Fibroblast of lung (primary cell): ENCODE results near the gene CHD5. TPM values are rescaled to one million over a fixed set of nuclear protein-coding genes. Genes with fewer than 3 reads are reported as not detected.

Source experiments
- DNase-seq, 2 donors: peaks; one replicate each; pipeline versions ENCODE4 v3.0.0 to v3.0.0-alpha.2; 2010; ENCODE audit warnings: low read depth in 2 of 2
- H2AFZ ChIP-seq: 2 replicates; pipeline ENCODE4 v1.5.1; 2012; ENCODE audit warnings: low read length, control low read depth, inconsistent platforms
- H3K27ac ChIP-seq: 2 replicates; pipeline ENCODE4 v1.5.1; 2011; ENCODE audit warnings: low read length, control low read depth; ENCODE audit not compliant: insufficient read depth
- H3K27me3 ChIP-seq: 2 replicates; pipeline ENCODE4 v1.5.1; 2011; ENCODE audit warnings: mild to moderate bottlenecking, low read length; ENCODE audit not compliant: control insufficient read depth, insufficient read depth
- H3K36me3 ChIP-seq: 2 replicates; pipeline ENCODE4 v1.5.1; 2011; ENCODE audit warnings: low read length; ENCODE audit not compliant: control insufficient read depth, insufficient read depth
- H3K4me1 ChIP-seq: 2 replicates; pipeline ENCODE4 v1.5.1; 2011; ENCODE audit warnings: low read length; ENCODE audit not compliant: control insufficient read depth, insufficient read depth; ENCODE audit errors: extremely low read depth
- H3K4me2 ChIP-seq: 2 replicates; pipeline ENCODE4 v1.5.1; 2011; ENCODE audit warnings: low read length, control low read depth; ENCODE audit not compliant: insufficient read depth; ENCODE audit errors: extremely low read depth
- H3K4me3 ChIP-seq, 4 experiments: fragments of 200-600 bp in 1 of 4; sonication (generic) in 1 of 4; replicated peaks in 1 of 4; 2 replicates each; pipeline ENCODE4 v1.5.1; 2011 to 2016; ENCODE audit warnings: low read length in 4 of 4, low read depth in 3 of 4, mild to moderate bottlenecking in 3 of 4, control low read depth in 2 of 4, inconsistent platforms in 1 of 4, mixed read lengths in 1 of 4; ENCODE audit not compliant: insufficient read depth in 1 of 4; ENCODE audit errors: control extremely low read depth in 1 of 4
- H3K79me2 ChIP-seq: 2 replicates; pipeline ENCODE4 v1.5.1; 2012; ENCODE audit warnings: mild to moderate bottlenecking, low read length, inconsistent platforms; ENCODE audit not compliant: control insufficient read depth, insufficient read depth
- H3K9ac ChIP-seq: 2 replicates; pipeline ENCODE4 v1.5.1; 2011; ENCODE audit warnings: mild to moderate bottlenecking, low read length, control low read depth; ENCODE audit not compliant: insufficient read depth
- H3K9me3 ChIP-seq: 2 replicates; pipeline ENCODE4 v1.5.1; 2012; ENCODE audit warnings: low read depth, low read length; ENCODE audit not compliant: control insufficient read depth, insufficient read depth
- H4K20me1 ChIP-seq: 2 replicates; pipeline ENCODE4 v1.5.1; 2011; ENCODE audit warnings: low read length; ENCODE audit not compliant: control insufficient read depth, insufficient read depth; ENCODE audit errors: extremely low read depth
- EZH2 ChIP-seq: IDR thresholded peaks from 2 replicates; pipeline ENCODE4 v1.5.1; 2012; ENCODE audit warnings: low read length, control low read depth, mild to moderate bottlenecking; ENCODE audit errors: missing control alignments
- polyA plus RNA-seq, 2 donors: library from polyadenylated mRNA; depleted of rRNA in 1 of 2; stranded (reverse) in 1 of 2; unstranded in 1 of 2; fragments of >200 nt; gene quantifications; 2 replicates each; pipeline ENCODE4 v1.2.1, GENCODE V29; 2011 to 2012; ENCODE audit warnings: missing spikeins in 1 of 2
- total RNA-seq: library from RNA; depleted of rRNA; stranded (reverse); fragments of >200 nt; gene quantifications from 2 replicates; pipeline ENCODE4 v1.2.1, GENCODE V29; 2014
- TF ChIP-seq, protein P1 (sequence below), 2 donors: IDR thresholded peaks in 1 of 2; conservative IDR thresholded peaks in 1 of 2; 1 replicate in 1 of 2; 2 replicates in 1 of 2; pipeline ENCODE4 v1.5.1; 2011 to 2012; ENCODE audit warnings: low read length in 2 of 2, control low read depth in 1 of 2, inconsistent platforms in 1 of 2, low read depth in 1 of 2, mild to moderate bottlenecking in 1 of 2

Gene CHD5
- total and polyA plus RNA-seq, 2 donors (not counting 1 experiment from before 2014, with no cell fraction given): under 0.01 to 0.01 TPM

DNA sequence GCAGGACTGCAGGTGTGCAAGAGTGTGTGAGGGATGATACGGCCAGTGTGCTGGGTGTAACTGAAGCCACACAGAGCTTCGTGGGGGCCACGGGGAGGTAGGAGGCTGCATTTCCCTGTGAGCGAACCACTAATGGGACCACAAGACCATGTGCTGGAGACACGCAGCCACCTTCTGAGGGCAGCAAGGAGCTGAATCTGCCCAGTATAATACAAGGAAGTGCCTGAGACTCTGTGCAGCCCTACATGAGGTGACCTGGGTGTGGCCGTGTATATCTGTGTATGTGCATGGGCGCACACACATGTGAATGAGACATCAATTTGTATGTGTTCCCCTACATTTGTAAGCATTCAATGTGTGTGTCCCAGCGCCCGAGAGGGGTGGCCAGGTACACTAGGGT, 50.8 kb downstream of the CHD5 start:
- H3K27me3 ChIP-seq: no peaks in the 10 kb centered on the region
- no peaks in the 10 kb centered on the region for H3K79me2 ChIP-seq
- no peak overlapping the region for H2AFZ ChIP-seq
- H4K20me1 ChIP-seq: no peaks in the 10 kb centered on the region
- H3K9ac ChIP-seq: no peak overlapping the region
- H3K9me3 ChIP-seq: no peaks in the 10 kb centered on the region
- no peak overlapping the region for H3K4me3 ChIP-seq
- H3K4me2 ChIP-seq: no peak overlapping the region
- no peak overlapping the region for H3K27ac ChIP-seq
- no peaks in the 10 kb centered on the region for H3K36me3 ChIP-seq
- TF ChIP-seq, protein P1, sequence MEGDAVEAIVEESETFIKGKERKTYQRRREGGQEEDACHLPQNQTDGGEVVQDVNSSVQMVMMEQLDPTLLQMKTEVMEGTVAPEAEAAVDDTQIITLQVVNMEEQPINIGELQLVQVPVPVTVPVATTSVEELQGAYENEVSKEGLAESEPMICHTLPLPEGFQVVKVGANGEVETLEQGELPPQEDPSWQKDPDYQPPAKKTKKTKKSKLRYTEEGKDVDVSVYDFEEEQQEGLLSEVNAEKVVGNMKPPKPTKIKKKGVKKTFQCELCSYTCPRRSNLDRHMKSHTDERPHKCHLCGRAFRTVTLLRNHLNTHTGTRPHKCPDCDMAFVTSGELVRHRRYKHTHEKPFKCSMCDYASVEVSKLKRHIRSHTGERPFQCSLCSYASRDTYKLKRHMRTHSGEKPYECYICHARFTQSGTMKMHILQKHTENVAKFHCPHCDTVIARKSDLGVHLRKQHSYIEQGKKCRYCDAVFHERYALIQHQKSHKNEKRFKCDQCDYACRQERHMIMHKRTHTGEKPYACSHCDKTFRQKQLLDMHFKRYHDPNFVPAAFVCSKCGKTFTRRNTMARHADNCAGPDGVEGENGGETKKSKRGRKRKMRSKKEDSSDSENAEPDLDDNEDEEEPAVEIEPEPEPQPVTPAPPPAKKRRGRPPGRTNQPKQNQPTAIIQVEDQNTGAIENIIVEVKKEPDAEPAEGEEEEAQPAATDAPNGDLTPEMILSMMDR (conservative IDR thresholded peaks at IDR 0.05 in 1 of 2, IDR thresholded peaks at IDR 0.05 in 1 of 2; ENCODE audit: low read depth in 1 of 2, low read length in 2 of 2): no peak
- DNase-seq: no peak
- no peaks in the 10 kb centered on the region for H3K4me1 ChIP-seq

DNA sequence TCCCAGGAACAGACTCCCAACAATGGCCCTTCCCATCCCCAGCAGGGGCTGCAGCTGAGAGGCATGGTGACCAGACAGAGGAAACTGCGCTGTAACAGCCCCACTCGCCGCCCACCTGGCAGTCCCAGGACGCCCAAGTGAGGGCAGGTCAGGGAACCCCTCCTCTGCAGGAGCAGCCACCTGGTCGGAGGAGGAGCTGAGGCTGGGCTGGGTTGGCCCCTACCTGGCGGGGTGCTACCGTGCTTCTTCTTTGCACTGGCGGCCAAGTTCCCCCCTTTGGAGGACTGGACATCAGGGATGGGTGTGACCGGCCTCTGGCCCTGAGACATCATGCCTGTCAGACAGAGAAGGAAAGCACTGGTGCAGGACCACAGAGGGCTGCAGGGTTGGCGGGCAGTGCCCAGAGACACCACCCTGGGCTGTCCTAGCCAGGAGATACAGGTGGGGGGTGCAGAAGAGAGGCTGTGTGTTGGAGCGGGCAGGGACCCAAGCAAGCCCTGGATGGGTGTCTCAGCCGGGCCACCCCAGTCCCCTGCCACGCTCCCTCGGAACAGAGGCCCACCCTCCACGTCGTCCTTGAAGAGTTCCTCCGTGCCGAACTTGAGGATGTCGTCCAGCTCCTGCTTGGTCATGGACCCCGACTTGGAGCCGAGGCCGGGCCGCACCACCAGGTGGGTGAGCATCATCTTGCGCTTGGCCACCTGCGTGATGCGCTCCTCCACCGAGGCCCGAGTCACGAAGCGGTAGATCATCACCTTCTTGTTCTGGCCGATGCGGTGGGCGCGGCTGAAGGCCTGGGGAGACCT, 51.6 kb downstream of the CHD5 start:
- Histone ChIP-seq H2AFZ (no peak overlapping the region), H3K36me3 (no peaks in the 10 kb centered on the region), H3K27me3 (no peaks in the 10 kb centered on the region), H3K27ac (no peak overlapping the region), H3K4me1 (no peaks in the 10 kb centered on the region), H3K4me3 (no peak overlapping the region), H3K9me3 (no peaks in the 10 kb centered on the region), H3K79me2 (no peaks in the 10 kb centered on the region), H4K20me1 (no peaks in the 10 kb centered on the region), H3K4me2 (no peak overlapping the region), H3K9ac (no peak overlapping the region)
- TF ChIP-seq EZH2: no peak
- TF ChIP-seq, protein P1 (conservative IDR thresholded peaks at IDR 0.05 in 1 of 2, IDR thresholded peaks at IDR 0.05 in 1 of 2; ENCODE audit: low read depth in 1 of 2, low read length in 2 of 2): no peak
- DNase-seq: no peak

DNA sequence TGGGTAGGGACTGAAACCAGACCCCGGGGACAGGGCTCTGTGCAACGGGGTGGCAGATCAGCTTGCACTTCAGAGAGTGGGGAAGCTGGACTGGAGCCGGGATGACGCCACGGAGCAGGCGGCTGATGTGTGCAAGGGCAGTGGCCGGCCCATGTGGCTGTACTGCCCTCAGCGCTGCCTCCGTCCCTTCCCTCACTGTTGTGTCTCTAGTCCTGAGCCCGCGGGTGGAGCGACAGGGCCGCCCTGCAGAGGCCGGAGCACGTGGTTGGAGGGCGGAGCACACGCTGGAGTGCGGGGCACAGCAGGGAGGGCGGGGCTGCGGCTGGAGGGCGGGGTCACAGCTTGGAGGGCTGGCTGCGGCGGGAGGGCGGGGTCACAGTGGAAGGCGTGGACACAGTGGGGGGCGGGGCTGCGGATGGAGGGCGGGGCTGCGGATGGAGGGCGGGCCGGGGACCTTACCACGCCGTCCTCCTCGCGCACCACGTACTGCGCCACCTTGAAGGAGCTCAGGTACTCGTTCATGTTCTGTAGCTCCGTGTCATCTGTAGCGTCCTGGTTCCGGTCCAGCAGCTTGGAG, 52.4 kb downstream of the CHD5 start:
- Histone ChIP-seq H3K27ac (no peak overlapping the region), H3K4me3 (no peak overlapping the region), H3K9me3 (no peaks in the 10 kb centered on the region), H2AFZ (no peak overlapping the region), H3K9ac (no peak overlapping the region), H3K36me3 (no peaks in the 10 kb centered on the region), H4K20me1 (no peaks in the 10 kb centered on the region), H3K4me2 (no peak overlapping the region), H3K27me3 (no peaks in the 10 kb centered on the region), H3K4me1 (no peaks in the 10 kb centered on the region), H3K79me2 (no peaks in the 10 kb centered on the region)
- no peak for TF ChIP-seq EZH2
- TF ChIP-seq, protein P1 (conservative IDR thresholded peaks at IDR 0.05 in 1 of 2, IDR thresholded peaks at IDR 0.05 in 1 of 2; ENCODE audit: low read depth in 1 of 2, low read length in 2 of 2): no peak
- peak; percentile 41 to 44 for DNase-seq
